Lung (tissue), 12 donors: ENCODE measurements around the gene FAM227B. TPM values are rescaled to one million over a fixed set of nuclear protein-coding genes. Genes with fewer than 3 reads are reported as not detected.
A peak's percentile ranks its signal among the peaks of the same experiment; 100 is the strongest.

Experiments used
- ATAC-seq: fragments of 200-7000 bp; cut with Tn5 transposase; one replicate; pipeline ENCODE4 v1.9.1; 2020; ENCODE audit warnings: moderate number of reproducible peaks; ENCODE audit not compliant: insufficient read depth, low FRiP score
- DNase-seq, 3 donors: peaks; one replicate each; pipeline ENCODE4 v3.0.0-alpha.2; 2013 to 2017
- H3K27ac ChIP-seq, 2 donors: one replicate each; pipeline ENCODE4 v1.5.1; 2013; ENCODE audit warnings: mild to moderate bottlenecking in 2 of 2, moderate library complexity in 2 of 2, control low read depth in 1 of 2, inconsistent platforms in 1 of 2, low read depth in 1 of 2, low read length in 1 of 2
- H3K27me3 ChIP-seq, 3 donors: one replicate each; pipeline ENCODE4 v1.5.1; 2013; ENCODE audit warnings: low read length in 2 of 3; ENCODE audit not compliant: control insufficient read depth in 3 of 3, insufficient read depth in 3 of 3
- H3K36me3 ChIP-seq, 4 donors: one replicate each; pipeline ENCODE4 v1.5.1; 2013; ENCODE audit warnings: low read length in 4 of 4, mild to moderate bottlenecking in 1 of 4, moderate library complexity in 1 of 4; ENCODE audit not compliant: control insufficient read depth in 4 of 4, insufficient read depth in 4 of 4
- H3K4me1 ChIP-seq, 5 donors: one replicate each; pipeline ENCODE4 v1.5.1; 2013; ENCODE audit warnings: low read length in 5 of 5, mild to moderate bottlenecking in 2 of 5, moderate library complexity in 1 of 5; ENCODE audit not compliant: control insufficient read depth in 5 of 5, insufficient read depth in 5 of 5
- H3K4me3 ChIP-seq: one replicate; pipeline ENCODE4 v1.5.1; 2013; ENCODE audit warnings: mild to moderate bottlenecking, control low read depth, moderate library complexity
- H3K9ac ChIP-seq, 2 donors: one replicate each; pipeline ENCODE4 v1.5.1; 2013; ENCODE audit warnings: low read length in 2 of 2, control low read depth in 1 of 2; ENCODE audit not compliant: insufficient read depth in 1 of 2
- H3K9me3 ChIP-seq, 4 donors: one replicate each; pipeline ENCODE4 v1.5.1; 2013; ENCODE audit warnings: low read length in 3 of 4, mild to moderate bottlenecking in 1 of 4, moderate library complexity in 1 of 4; ENCODE audit not compliant: control insufficient read depth in 4 of 4, insufficient read depth in 3 of 4
- CTCF ChIP-seq: IDR thresholded peaks from 2 replicates; pipeline ENCODE4 v1.5.1; 2012; ENCODE audit warnings: mild to moderate bottlenecking; ENCODE audit errors: control extremely low read depth, extremely low read depth
- WGBS, 2 donors: extraction: QIAGEN DNeasy Blood & Tissue Kit; methylation state at CpG; one replicate each; pipeline ENCODE4 v1.1.7; 2013; 5-methylcytosine and 5-hydroxymethylcytosine counted together
- polyA plus RNA-seq, 2 donors: library from polyadenylated mRNA; stranded (reverse); fragments of 200-250 nt; gene quantifications; one replicate each; pipeline ENCODE4 v1.2.1, GENCODE V29; 2013
- total RNA-seq, 2 donors: library from RNA; depleted of rRNA in 1 of 2; stranded (reverse); fragments of >200 nt in 1 of 2; gene quantifications; one replicate each; pipeline ENCODE4 v1.2.1, GENCODE V29; 2014 to 2021
- donor health status: control.
- donor health status: control.
- donor health status: Bipolar disorder and iron deficiency.
- donor health status: healthy.
- donor health status: DM: yes; HTN: yes; CAD: no.

The FAM227B gene
- total and polyA plus RNA-seq, 4 donors, result 2.2 to 14.5 (median 4.7) TPM

- Histone ChIP-seq H3K27me3 (no peaks in the 10 kb centered on the region), H3K9ac (no peak overlapping the region), H3K36me3 (peaks cover 0 to 2% (median under 1%) of the 10 kb centered on the region in 4 donors), H3K4me3 (no peak overlapping the region), H3K27ac (peak overlapping the region in 1 of 2 donors; percentile 87), H3K4me1 (peaks cover 0 to 29% (median 7%) of the 10 kb centered on the region in 5 donors), H3K9me3 (no peaks in the 10 kb centered on the region)
- WGBS, 2 donors, result 71 to 89% methylated on average over 5 of the region's 5 CpGs
- no peak for TF ChIP-seq CTCF
- ATAC-seq, result no peak
- DNase-seq, result peak; percentile 75 to 96 (median 95)
Measured at GRCh38 chr15:49428409-49429095, 192.1 kb downstream of the FAM227B start.

DNA sequence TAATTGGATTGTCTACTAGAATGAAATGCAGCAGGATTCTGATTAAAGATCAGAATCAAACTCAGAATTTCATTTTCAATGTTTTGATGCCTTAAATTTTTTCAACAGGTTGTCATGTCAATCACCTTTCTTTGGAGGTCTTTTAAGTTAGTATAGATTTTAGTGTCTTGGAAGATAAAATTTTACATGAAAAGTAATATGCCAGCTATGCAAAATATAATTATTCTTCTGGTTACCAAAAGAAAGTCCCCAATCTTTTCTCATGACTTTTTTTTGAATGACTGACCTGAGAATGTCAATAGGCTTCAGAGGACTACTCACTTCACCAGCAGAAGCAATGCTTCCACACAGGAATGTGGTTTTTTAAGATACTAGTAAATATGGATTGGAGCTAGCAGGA is 193.2 kb downstream of the FAM227B start:
- Histone ChIP-seq H3K9ac (no peak overlapping the region), H3K27ac (peak overlapping the region in 1 of 2 donors; percentile 82), H3K27me3 (no peaks in the 10 kb centered on the region), H3K4me3 (no peak overlapping the region), H3K4me1 (peaks cover 0 to 39% (median 7%) of the 10 kb centered on the region in 5 donors), H3K9me3 (no peaks in the 10 kb centered on the region), H3K36me3 (peaks cover 0 to 2% (median 0%) of the 10 kb centered on the region in 4 donors)
- DNase-seq (no peak), ATAC-seq (no peak)
- no peak for TF ChIP-seq CTCF

DNA sequence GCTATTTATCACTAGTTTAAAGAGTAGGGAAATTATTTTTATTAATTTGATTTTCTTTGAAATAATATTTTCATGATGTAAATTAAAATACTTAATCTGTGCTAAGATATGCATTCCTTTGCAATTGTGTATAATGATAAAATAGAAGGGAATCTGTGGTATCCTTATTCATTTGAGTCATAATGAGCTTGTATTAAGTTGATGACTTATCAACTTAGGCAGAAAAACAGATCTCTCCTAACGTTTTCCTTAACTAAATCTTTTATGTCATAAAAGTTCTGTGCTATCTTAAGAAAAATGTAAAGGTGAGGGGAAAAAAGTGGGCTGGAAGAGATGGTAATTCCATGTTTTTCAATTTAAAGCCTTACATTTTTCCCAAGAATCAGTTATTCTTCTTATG is 195.7 kb downstream of the FAM227B start:
- Histone ChIP-seq H3K4me3 (no peak overlapping the region), H3K27ac (no peak overlapping the region), H3K36me3 (peaks cover 0 to 2% (median 0%) of the 10 kb centered on the region in 4 donors), H3K4me1 (peaks cover 0 to 39% (median 3%) of the 10 kb centered on the region in 5 donors), H3K27me3 (no peaks in the 10 kb centered on the region), H3K9me3 (no peaks in the 10 kb centered on the region), H3K9ac (peak overlapping the region in 1 of 2 donors; percentile 50)
- DNase-seq (no peak), ATAC-seq (no peak)
- 59 to 63% methylated on average over 1 of the region's 1 CpG for WGBS, 2 donors
- TF ChIP-seq CTCF, result no peak
